Astrocyte (in vitro differentiated cells and primary cell): ENCODE results near the gene NRN1L. TPM values are rescaled to one million over a fixed set of nuclear protein-coding genes. Genes with fewer than 3 reads are reported as not detected.

ENCODE experiments used
- DNase-seq: peaks from one replicate; pipeline ENCODE4 v3.0.0-alpha.2; 2010; ENCODE audit warnings: low read depth
- FAIRE-seq: peaks from 2 replicates; lab custom pipeline; 2011; peaks lifted over from hg19 to GRCh38; lab: Jason Lieb, UNC
- H2AFZ ChIP-seq: 2 replicates; pipeline ENCODE4 v1.6.0; 2012; ENCODE audit warnings: low read depth, low read length, inconsistent platforms
- H3K27ac ChIP-seq: 2 replicates; pipeline ENCODE4 v1.5.1; 2011; ENCODE audit warnings: low read depth, low read length, inconsistent platforms
- H3K27me3 ChIP-seq: 2 replicates; pipeline ENCODE4 v1.6.0; 2011; ENCODE audit warnings: low read length, inconsistent platforms; ENCODE audit not compliant: insufficient read depth
- H3K36me3 ChIP-seq: 2 replicates; pipeline ENCODE4 v1.5.1; 2011; ENCODE audit warnings: low read length, inconsistent platforms; ENCODE audit not compliant: insufficient read depth
- H3K4me1 ChIP-seq: 2 replicates; pipeline ENCODE4 v1.5.1; 2011; ENCODE audit warnings: low read length, inconsistent platforms; ENCODE audit not compliant: insufficient read depth
- H3K4me2 ChIP-seq: 2 replicates; pipeline ENCODE4 v1.6.0; 2012; ENCODE audit warnings: low read length, inconsistent platforms
- H3K4me3 ChIP-seq: 2 replicates; pipeline ENCODE4 v1.5.1; 2011; ENCODE audit warnings: low read depth, mild to moderate bottlenecking, low read length, inconsistent platforms; ENCODE audit not compliant: insufficient read depth
- H3K79me2 ChIP-seq: 2 replicates; pipeline ENCODE4 v1.6.0; 2012; ENCODE audit warnings: mild to moderate bottlenecking, low read length, inconsistent platforms; ENCODE audit not compliant: insufficient read depth
- H3K9ac ChIP-seq: 2 replicates; pipeline ENCODE4 v1.6.0; 2012; ENCODE audit warnings: mild to moderate bottlenecking, low read length, inconsistent platforms
- H3K9me3 ChIP-seq: 2 replicates; pipeline ENCODE4 v1.5.1; 2012; ENCODE audit warnings: low read depth, mild to moderate bottlenecking, low read length, inconsistent platforms; ENCODE audit not compliant: insufficient read depth
- H4K20me1 ChIP-seq: 2 replicates; pipeline ENCODE4 v1.6.0; 2012; ENCODE audit warnings: low read length, inconsistent platforms; ENCODE audit not compliant: insufficient read depth
- H3K27ac Mint-ChIP-seq: one replicate; pipeline ENCODE4 v1.8.0; 2021; ENCODE audit warnings: mild to moderate bottlenecking, mixed read lengths; ENCODE audit not compliant: unreplicated experiment
- H3K27me3 Mint-ChIP-seq: one replicate; pipeline ENCODE4 v1.8.0; 2021; ENCODE audit warnings: low read depth, mixed read lengths; ENCODE audit not compliant: unreplicated experiment
- H3K36me3 Mint-ChIP-seq: one replicate; pipeline ENCODE4 v1.8.0; 2021; ENCODE audit warnings: low read depth, mixed read lengths; ENCODE audit not compliant: unreplicated experiment
- H3K4me1 Mint-ChIP-seq: one replicate; pipeline ENCODE4 v1.8.0; 2021; ENCODE audit warnings: low read depth, mixed read lengths; ENCODE audit not compliant: unreplicated experiment
- H3K4me3 Mint-ChIP-seq: one replicate; pipeline ENCODE4 v1.8.0; 2021; ENCODE audit warnings: mild to moderate bottlenecking, moderate library complexity, mixed read lengths; ENCODE audit not compliant: unreplicated experiment
- H3K9me3 Mint-ChIP-seq: one replicate; pipeline ENCODE4 v1.8.0; 2021; ENCODE audit warnings: mild to moderate bottlenecking, mixed read lengths; ENCODE audit not compliant: unreplicated experiment
- CTCF ChIP-seq: IDR thresholded peaks from 2 replicates; pipeline ENCODE4 v1.5.1; 2011; ENCODE audit warnings: low read depth, mild to moderate bottlenecking, inconsistent platforms, low read length, moderate library complexity; ENCODE audit not compliant: insufficient read depth
- EZH2 ChIP-seq: IDR thresholded peaks from 2 replicates; pipeline ENCODE4 v1.6.1; 2012; ENCODE audit warnings: mild to moderate bottlenecking, low read length, inconsistent platforms; ENCODE audit not compliant: insufficient read depth
- total RNA-seq: library from RNA; stranded (reverse); gene quantifications from 2 replicates; pipeline ENCODE4 v1.2.1, GENCODE V29; 2021

Gene NRN1L
- total RNA-seq, 1 donor from 2014 or later = 0.82 TPM

- H3K27me3 Mint-ChIP-seq = no peaks in the 10 kb centered on the region
- Histone ChIP-seq H3K27me3 (no peaks in the 10 kb centered on the region), H3K36me3 (peaks cover 32% of the 10 kb centered on the region), H3K9ac (peak within 1 kb of the TSS; percentile 97), H3K4me1 (peaks cover 13% of the 10 kb centered on the region), H3K4me2 (peak within 1 kb of the TSS; percentile 97), H3K4me3 (peak within 1 kb of the TSS; percentile 78), H3K27ac (peak within 1 kb of the TSS; percentile 68), H3K9me3 (no peaks in the 10 kb centered on the region), H4K20me1 (peaks cover 72% of the 10 kb centered on the region), H3K79me2 (peaks cover 53% of the 10 kb centered on the region), H2AFZ (peak within 1 kb of the TSS; percentile 73)
- no peak for FAIRE-seq
- H3K9me3 Mint-ChIP-seq = no peaks in the 10 kb centered on the region
- H3K27ac Mint-ChIP-seq = peak within 1 kb of the TSS; percentile 60
- H3K4me1 Mint-ChIP-seq = peaks cover 17% of the 10 kb centered on the region
- peak; percentile 62 for DNase-seq
- TF ChIP-seq EZH2 = no peak
- no peak for TF ChIP-seq CTCF
- H3K4me3 Mint-ChIP-seq = peak within 1 kb of the TSS; percentile 97
- H3K36me3 Mint-ChIP-seq = peaks cover 12% of the 10 kb centered on the region
Observed at GRCh38 chr16:67872631-67873434, 11.9 kb upstream of the NRN1L start, which contains the start of gene EDC4. Gene EDC4, plus strand, starts transcription at chr16:67873052. Its CDS starts 210 bp downstream, at chr16:67873262.

DNA sequence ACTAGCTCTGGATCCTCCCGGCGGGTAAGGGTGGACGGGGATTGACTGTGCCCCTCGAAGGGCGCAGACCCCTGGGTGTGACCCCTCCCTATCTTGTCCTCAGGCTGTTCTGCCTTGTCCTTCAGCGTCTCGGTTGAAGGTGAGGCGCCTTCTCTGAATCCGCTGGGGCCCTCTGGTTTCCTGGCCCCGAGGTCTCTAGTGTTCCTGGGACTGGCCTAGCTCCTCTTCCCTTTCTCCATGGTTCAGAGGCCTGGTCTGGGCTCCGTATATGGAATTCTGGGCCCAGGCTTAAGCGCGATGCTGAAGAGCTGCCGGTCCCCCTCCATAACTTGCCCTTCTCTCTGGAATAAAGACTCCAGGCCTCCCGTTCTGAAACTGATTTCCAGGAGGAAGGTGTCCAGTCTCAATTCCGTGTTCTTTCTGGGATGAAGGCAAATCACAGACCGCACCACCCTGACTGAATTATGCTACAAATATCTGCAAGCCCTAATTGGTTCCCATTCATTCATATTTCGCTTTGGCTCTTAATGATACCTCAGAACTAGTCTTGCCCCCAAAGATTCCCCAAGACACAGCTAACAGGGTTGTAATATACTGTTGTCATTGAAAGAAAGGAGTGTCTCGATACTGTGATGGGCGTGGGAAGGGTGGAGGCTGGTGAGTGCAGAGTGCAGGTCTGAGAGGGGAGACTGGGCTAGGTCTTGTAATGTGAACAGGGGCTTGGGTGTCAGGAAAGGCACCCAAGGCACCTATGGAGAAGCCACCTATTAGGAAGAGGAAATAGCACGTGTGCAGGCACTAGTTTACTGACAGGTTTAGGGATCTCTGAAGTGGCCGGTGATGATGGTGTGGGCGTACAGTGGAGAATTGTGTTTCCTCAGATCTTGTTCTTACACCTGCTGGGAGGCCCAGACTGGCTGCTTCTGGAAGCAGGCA, 11.0 kb upstream of the NRN1L start:
- no peaks in the 10 kb centered on the region for H3K27me3 Mint-ChIP-seq
- H3K9me3 ChIP-seq = no peaks in the 10 kb centered on the region
- TF ChIP-seq CTCF (no peak), EZH2 (no peak)
- peaks cover 51% of the 10 kb centered on the region for H3K79me2 ChIP-seq
- FAIRE-seq (no peak), DNase-seq (no peak)
- peak overlapping the region; percentile 55 for H3K27ac Mint-ChIP-seq
- H3K27me3 ChIP-seq = no peaks in the 10 kb centered on the region
- H4K20me1 ChIP-seq = peaks cover 73% of the 10 kb centered on the region
- peaks cover 16% of the 10 kb centered on the region for H3K4me1 Mint-ChIP-seq
- peak overlapping the region; percentile 97 for H3K4me2 ChIP-seq
- H3K9ac ChIP-seq = peak overlapping the region; percentile 97
- peak overlapping the region; percentile 68 for H3K27ac ChIP-seq
- peaks cover 14% of the 10 kb centered on the region for H3K36me3 Mint-ChIP-seq
- no peaks in the 10 kb centered on the region for H3K9me3 Mint-ChIP-seq
- peak overlapping the region; percentile 78 for H3K4me3 ChIP-seq
- peaks cover 13% of the 10 kb centered on the region for H3K4me1 ChIP-seq
- peak overlapping the region; percentile 73 for H2AFZ ChIP-seq
- H3K4me3 Mint-ChIP-seq = peak overlapping the region; percentile 97
- peaks cover 34% of the 10 kb centered on the region for H3K36me3 ChIP-seq
